GM12891 (cell line): ENCODE measurements around the gene ZFP91.

Experiments used
- PAX5 ChIP-seq: IDR thresholded peaks from 2 replicates; pipeline ENCODE4 v1.6.1; 2011; ENCODE audit warnings: low read length, moderate library complexity, mild to moderate bottlenecking; ENCODE audit not compliant: insufficient read depth, severe bottlenecking
- POLR2A ChIP-seq: IDR thresholded peaks from 2 replicates; pipeline ENCODE4 v1.6.1; 2011; ENCODE audit warnings: low read depth, low read length, control low read depth
- POLR2AphosphoS5 ChIP-seq: IDR thresholded peaks from 2 replicates; pipeline ENCODE4 v1.6.1; 2011; ENCODE audit warnings: low read depth, low read length, control low read depth
- POU2F2 ChIP-seq: IDR thresholded peaks from 2 replicates; pipeline ENCODE4 v1.6.1; 2011; ENCODE audit warnings: low read depth, mild to moderate bottlenecking, control low read depth, low read length, moderate library complexity
- TAF1 ChIP-seq: IDR thresholded peaks from 2 replicates; pipeline ENCODE4 v1.6.1; 2011; ENCODE audit warnings: low read depth, low read length, control low read depth

GRCh38 chr11:58658623-58659022 lies 79.8 kb downstream of the ZFP91 start:
- TF ChIP-seq POLR2A (no peak), POLR2AphosphoS5 (no peak), TAF1 (no peak), PAX5 (no peak), POU2F2 (no peak)
